ENCODE results near the gene RUSF1. TPM values are rescaled to one million over a fixed set of nuclear protein-coding genes. Genes with fewer than 3 reads are reported as not detected.
A peak's percentile ranks its signal among the peaks of the same experiment; 100 is the strongest.

RUSF1 gene
- total and polyA plus RNA-seq, 9 of the 15 experiments (the other 6 are each of a cell fraction or from before 2014, with no cell fraction given), result 0.80 to 52.8 (median 27.6) TPM

DNA sequence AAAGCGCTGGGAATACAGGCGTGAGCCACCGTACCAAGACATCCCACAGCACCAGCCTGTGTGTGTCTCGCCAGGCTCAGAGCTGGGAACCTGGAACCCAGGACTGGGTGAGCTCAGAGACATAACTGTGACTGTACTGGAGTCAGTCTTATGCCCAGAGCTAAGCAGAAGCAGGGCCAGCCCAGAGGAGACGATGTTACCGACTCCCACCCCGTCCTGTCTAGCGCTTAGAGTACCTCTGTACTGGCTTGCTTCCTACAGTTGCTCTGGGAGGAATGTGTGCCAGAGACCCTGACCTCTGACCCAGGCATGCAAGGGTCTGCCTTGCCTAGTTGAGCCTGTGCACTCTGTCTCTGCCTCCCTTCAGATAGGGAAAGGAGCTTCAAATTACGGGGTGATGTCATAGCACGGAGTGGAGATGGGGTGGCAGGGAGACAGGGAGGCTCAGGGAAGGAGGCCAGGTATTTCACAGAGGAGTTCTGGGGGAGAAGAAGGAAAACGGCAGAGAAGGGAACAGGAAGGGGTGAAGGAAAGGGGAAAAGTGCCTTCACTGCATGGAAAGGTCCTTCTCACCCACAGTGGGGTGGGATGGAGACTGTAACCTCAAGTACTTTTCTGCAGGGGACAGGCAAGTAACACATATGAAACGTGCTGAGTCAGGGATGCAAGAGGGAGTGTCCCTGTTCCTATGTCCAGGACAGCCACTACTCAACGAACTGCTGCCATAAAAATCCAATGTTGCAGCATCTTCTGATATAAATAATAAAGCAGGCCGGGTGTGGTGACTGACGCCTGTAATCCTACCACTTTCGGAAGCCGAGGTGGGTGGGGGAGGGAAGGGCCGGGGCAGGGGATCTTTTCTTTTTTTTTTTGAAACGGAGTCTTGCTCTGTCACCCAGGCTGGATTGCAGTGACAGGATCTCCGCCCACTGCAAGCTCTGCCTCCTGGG, 54.7 kb downstream of the RUSF1 start (continued):
- TF ChIP-seq ZNF778 (CRISPR knock-in tag; IDR thresholded peaks at IDR 0.05) (no peak), HCFC1 (IDR thresholded peaks at IDR 0.05; ENCODE audit: low read depth, low read length) (no peak), NR2C1 (IDR thresholded peaks at IDR 0.05) (peak; percentile 90), NR2C1 (tag; IDR thresholded peaks at IDR 0.05) (peak; percentile 92), L3MBTL2 (IDR thresholded peaks at IDR 0.05) (0 out of 2 replicates have a peak, but pooled peaks have one; percentile 24), NELFE (IDR thresholded peaks at IDR 0.05; ENCODE audit: insufficient read depth, insufficient read length) (no peak), GABPB2 (CRISPR knock-in tag; conservative IDR thresholded peaks at IDR 0.05) (no peak), FOXJ3 (CRISPR knock-in tag; IDR thresholded peaks at IDR 0.05) (no peak), NEUROD1 (IDR thresholded peaks at IDR 0.05; ENCODE audit: borderline replicate concordance, low read depth, low read length, partially characterized antibody) (no peak), CBX8 (IDR thresholded peaks at IDR 0.05; ENCODE audit: borderline replicate concordance, extremely low read depth, low read depth, low read length, poor library complexity, severe bottlenecking) (no peak), SMARCE1 (IDR thresholded peaks at IDR 0.05) (peak; percentile 75), ZNF586 (CRISPR knock-in tag; conservative IDR thresholded peaks at IDR 0.05) (no peak)
- TF ChIP-seq, protein P1, sequence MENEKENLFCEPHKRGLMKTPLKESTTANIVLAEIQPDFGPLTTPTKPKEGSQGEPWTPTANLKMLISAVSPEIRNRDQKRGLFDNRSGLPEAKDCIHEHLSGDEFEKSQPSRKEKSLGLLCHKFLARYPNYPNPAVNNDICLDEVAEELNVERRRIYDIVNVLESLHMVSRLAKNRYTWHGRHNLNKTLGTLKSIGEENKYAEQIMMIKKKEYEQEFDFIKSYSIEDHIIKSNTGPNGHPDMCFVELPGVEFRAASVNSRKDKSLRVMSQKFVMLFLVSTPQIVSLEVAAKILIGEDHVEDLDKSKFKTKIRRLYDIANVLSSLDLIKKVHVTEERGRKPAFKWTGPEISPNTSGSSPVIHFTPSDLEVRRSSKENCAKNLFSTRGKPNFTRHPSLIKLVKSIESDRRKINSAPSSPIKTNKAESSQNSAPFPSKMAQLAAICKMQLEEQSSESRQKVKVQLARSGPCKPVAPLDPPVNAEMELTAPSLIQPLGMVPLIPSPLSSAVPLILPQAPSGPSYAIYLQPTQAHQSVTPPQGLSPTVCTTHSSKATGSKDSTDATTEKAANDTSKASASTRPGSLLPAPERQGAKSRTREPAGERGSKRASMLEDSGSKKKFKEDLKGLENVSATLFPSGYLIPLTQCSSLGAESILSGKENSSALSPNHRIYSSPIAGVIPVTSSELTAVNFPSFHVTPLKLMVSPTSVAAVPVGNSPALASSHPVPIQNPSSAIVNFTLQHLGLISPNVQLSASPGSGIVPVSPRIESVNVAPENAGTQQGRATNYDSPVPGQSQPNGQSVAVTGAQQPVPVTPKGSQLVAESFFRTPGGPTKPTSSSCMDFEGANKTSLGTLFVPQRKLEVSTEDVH (IDR thresholded peaks at IDR 0.05; ENCODE audit: low read depth, partially characterized antibody), result no peak
- TF ChIP-seq, protein P2, sequence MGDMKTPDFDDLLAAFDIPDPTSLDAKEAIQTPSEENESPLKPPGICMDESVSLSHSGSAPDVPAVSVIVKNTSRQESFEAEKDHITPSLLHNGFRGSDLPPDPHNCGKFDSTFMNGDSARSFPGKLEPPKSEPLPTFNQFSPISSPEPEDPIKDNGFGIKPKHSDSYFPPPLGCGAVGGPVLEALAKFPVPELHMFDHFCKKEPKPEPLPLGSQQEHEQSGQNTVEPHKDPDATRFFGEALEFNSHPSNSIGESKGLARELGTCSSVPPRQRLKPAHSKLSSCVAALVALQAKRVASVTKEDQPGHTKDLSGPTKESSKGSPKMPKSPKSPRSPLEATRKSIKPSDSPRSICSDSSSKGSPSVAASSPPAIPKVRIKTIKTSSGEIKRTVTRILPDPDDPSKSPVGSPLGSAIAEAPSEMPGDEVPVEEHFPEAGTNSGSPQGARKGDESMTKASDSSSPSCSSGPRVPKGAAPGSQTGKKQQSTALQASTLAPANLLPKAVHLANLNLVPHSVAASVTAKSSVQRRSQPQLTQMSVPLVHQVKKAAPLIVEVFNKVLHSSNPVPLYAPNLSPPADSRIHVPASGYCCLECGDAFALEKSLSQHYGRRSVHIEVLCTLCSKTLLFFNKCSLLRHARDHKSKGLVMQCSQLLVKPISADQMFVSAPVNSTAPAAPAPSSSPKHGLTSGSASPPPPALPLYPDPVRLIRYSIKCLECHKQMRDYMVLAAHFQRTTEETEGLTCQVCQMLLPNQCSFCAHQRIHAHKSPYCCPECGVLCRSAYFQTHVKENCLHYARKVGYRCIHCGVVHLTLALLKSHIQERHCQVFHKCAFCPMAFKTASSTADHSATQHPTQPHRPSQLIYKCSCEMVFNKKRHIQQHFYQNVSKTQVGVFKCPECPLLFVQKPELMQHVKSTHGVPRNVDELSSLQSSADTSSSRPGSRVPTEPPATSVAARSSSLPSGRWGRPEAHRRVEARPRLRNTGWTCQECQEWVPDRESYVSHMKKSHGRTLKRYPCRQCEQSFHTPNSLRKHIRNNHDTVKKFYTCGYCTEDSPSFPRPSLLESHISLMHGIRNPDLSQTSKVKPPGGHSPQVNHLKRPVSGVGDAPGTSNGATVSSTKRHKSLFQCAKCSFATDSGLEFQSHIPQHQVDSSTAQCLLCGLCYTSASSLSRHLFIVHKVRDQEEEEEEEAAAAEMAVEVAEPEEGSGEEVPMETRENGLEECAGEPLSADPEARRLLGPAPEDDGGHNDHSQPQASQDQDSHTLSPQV (IDR thresholded peaks at IDR 0.05), result peak; percentile 77
- TF ChIP-seq, protein P3, sequence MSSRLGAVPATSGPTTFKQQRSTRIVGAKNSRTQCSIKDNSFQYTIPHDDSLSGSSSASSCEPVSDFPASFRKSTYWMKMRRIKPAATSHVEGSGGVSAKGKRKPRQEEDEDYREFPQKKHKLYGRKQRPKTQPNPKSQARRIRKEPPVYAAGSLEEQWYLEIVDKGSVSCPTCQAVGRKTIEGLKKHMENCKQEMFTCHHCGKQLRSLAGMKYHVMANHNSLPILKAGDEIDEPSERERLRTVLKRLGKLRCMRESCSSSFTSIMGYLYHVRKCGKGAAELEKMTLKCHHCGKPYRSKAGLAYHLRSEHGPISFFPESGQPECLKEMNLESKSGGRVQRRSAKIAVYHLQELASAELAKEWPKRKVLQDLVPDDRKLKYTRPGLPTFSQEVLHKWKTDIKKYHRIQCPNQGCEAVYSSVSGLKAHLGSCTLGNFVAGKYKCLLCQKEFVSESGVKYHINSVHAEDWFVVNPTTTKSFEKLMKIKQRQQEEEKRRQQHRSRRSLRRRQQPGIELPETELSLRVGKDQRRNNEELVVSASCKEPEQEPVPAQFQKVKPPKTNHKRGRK (tag; IDR thresholded peaks at IDR 0.05), result no peak
- TF ChIP-seq, protein P4, sequence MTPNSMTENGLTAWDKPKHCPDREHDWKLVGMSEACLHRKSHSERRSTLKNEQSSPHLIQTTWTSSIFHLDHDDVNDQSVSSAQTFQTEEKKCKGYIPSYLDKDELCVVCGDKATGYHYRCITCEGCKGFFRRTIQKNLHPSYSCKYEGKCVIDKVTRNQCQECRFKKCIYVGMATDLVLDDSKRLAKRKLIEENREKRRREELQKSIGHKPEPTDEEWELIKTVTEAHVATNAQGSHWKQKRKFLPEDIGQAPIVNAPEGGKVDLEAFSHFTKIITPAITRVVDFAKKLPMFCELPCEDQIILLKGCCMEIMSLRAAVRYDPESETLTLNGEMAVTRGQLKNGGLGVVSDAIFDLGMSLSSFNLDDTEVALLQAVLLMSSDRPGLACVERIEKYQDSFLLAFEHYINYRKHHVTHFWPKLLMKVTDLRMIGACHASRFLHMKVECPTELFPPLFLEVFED (CRISPR knock-in tag; conservative IDR thresholded peaks at IDR 0.05), result 0 out of 2 replicates have a peak, but pooled peaks have one; percentile 39

Data from K562 (cell line).